ENCODE data around the gene CAB39.

CAB39 gene

DNA sequence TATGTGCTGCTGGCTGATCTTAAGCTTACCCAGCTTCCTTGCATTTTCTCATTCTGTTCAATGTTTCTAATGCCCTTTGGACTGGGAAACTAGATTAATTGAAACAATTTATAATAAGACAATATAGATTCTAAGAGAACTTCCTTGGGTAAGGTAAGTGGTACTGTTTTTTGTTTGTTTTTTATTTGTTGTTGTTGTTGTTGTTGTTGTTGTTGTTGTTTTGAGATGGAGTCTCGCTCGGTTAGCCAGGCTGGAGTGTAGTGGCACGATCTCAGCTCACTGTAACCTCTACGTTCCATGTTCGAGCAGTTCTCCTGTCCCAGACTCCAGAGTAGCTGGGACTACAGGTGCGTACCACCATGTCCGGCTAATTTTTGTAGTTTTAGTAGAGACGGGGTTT is 49.1 kb downstream of the CAB39 start:
- ATAC-seq, result no peak
- TF ChIP-seq, protein P1, sequence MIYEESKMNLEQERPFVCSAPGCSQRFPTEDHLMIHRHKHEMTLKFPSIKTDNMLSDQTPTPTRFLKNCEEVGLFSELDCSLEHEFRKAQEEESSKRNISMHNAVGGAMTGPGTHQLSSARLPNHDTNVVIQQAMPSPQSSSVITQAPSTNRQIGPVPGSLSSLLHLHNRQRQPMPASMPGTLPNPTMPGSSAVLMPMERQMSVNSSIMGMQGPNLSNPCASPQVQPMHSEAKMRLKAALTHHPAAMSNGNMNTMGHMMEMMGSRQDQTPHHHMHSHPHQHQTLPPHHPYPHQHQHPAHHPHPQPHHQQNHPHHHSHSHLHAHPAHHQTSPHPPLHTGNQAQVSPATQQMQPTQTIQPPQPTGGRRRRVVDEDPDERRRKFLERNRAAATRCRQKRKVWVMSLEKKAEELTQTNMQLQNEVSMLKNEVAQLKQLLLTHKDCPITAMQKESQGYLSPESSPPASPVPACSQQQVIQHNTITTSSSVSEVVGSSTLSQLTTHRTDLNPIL (CRISPR knock-in tag; IDR thresholded peaks at IDR 0.05; ENCODE audit: low read depth), result no peak
- TF ChIP-seq, protein P2, sequence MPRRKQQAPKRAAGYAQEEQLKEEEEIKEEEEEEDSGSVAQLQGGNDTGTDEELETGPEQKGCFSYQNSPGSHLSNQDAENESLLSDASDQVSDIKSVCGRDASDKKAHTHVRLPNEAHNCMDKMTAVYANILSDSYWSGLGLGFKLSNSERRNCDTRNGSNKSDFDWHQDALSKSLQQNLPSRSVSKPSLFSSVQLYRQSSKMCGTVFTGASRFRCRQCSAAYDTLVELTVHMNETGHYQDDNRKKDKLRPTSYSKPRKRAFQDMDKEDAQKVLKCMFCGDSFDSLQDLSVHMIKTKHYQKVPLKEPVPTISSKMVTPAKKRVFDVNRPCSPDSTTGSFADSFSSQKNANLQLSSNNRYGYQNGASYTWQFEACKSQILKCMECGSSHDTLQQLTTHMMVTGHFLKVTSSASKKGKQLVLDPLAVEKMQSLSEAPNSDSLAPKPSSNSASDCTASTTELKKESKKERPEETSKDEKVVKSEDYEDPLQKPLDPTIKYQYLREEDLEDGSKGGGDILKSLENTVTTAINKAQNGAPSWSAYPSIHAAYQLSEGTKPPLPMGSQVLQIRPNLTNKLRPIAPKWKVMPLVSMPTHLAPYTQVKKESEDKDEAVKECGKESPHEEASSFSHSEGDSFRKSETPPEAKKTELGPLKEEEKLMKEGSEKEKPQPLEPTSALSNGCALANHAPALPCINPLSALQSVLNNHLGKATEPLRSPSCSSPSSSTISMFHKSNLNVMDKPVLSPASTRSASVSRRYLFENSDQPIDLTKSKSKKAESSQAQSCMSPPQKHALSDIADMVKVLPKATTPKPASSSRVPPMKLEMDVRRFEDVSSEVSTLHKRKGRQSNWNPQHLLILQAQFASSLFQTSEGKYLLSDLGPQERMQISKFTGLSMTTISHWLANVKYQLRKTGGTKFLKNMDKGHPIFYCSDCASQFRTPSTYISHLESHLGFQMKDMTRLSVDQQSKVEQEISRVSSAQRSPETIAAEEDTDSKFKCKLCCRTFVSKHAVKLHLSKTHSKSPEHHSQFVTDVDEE (CRISPR knock-in tag; IDR thresholded peaks at IDR 0.05), result no peak
- no peak for TF ChIP-seq GLIS3 (CRISPR knock-in tag; IDR thresholded peaks at IDR 0.05)
- no peak for TF ChIP-seq TOX (CRISPR knock-in tag; IDR thresholded peaks at IDR 0.05; ENCODE audit: borderline replicate concordance)
- no peak for TF ChIP-seq CSDC2 (CRISPR knock-in tag; IDR thresholded peaks at IDR 0.05)
- no peak for TF ChIP-seq ZNF565 (CRISPR knock-in tag; conservative IDR thresholded peaks at IDR 0.05; ENCODE audit: low read depth)
- no peak for TF ChIP-seq ESRRG (CRISPR knock-in tag; IDR thresholded peaks at IDR 0.05)
- TF ChIP-seq RARB (CRISPR knock-in tag; IDR thresholded peaks at IDR 0.05), result no peak
- TF ChIP-seq, protein P3, sequence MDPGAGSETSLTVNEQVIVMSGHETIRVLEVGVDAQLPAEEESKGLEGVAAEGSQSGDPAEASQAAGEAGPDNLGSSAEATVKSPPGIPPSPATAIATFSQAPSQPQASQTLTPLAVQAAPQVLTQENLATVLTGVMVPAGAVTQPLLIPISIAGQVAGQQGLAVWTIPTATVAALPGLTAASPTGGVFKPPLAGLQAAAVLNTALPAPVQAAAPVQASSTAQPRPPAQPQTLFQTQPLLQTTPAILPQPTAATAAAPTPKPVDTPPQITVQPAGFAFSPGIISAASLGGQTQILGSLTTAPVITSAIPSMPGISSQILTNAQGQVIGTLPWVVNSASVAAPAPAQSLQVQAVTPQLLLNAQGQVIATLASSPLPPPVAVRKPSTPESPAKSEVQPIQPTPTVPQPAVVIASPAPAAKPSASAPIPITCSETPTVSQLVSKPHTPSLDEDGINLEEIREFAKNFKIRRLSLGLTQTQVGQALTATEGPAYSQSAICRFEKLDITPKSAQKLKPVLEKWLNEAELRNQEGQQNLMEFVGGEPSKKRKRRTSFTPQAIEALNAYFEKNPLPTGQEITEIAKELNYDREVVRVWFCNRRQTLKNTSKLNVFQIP (CRISPR knock-in tag; IDR thresholded peaks at IDR 0.05; ENCODE audit: borderline replicate concordance, low read depth), result no peak
- no peak for TF ChIP-seq ZNF8 (CRISPR knock-in tag; IDR thresholded peaks at IDR 0.05)
- no peak for TF ChIP-seq TCF4 (CRISPR knock-in tag; IDR thresholded peaks at IDR 0.05; ENCODE audit: borderline replicate concordance)
- no peak for TF ChIP-seq ZFP30 (CRISPR knock-in tag; IDR thresholded peaks at IDR 0.05)
- TF ChIP-seq ISL1 (CRISPR knock-in tag; IDR thresholded peaks at IDR 0.05), result no peak
- no peak for TF ChIP-seq PPARA (CRISPR knock-in tag; IDR thresholded peaks at IDR 0.05; ENCODE audit: borderline replicate concordance)

DNA sequence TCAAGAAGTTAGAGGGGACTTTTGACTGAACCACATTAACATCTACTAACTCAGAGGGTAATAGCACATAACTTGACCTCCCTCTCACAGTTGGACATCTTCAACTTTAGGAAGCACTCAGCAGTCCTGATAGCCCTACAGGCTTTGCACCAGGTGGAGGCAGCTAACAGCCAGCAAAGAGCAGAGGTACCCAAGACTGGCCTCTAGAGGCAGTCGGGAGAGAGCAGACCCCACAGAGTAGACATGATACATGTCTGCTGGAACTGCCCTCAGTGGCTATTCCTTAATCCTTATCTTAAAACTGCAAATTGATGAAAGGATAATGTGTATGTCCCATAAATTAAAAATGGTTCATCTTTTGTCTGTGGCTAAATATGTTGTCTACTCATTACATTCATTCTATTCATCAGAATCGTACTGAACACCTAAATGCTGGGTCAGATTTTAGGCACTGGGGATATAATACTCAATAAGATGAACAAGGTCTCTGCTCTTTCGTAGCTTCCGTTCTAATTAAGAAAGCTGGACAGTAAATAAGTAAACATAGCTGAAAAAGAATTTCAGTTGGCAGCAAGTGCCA is 49.8 kb downstream of the CAB39 start:
- ATAC-seq, result peak; percentile 98
- TF ChIP-seq ZFP30 (CRISPR knock-in tag; IDR thresholded peaks at IDR 0.05) (no peak), ZC3H10 (CRISPR knock-in tag; IDR thresholded peaks at IDR 0.05) (no peak), TOX (CRISPR knock-in tag; IDR thresholded peaks at IDR 0.05; ENCODE audit: borderline replicate concordance) (no peak), TCF4 (CRISPR knock-in tag; IDR thresholded peaks at IDR 0.05; ENCODE audit: borderline replicate concordance) (no peak), GLIS3 (CRISPR knock-in tag; IDR thresholded peaks at IDR 0.05) (no peak), CSDC2 (CRISPR knock-in tag; IDR thresholded peaks at IDR 0.05) (no peak), ZNF8 (CRISPR knock-in tag; IDR thresholded peaks at IDR 0.05) (no peak), OSR1 (CRISPR knock-in tag; IDR thresholded peaks at IDR 0.05) (no peak), ZFP3 (CRISPR knock-in tag; IDR thresholded peaks at IDR 0.05) (no peak), SNAI2 (CRISPR knock-in tag; IDR thresholded peaks at IDR 0.05) (no peak), ESRRG (CRISPR knock-in tag; IDR thresholded peaks at IDR 0.05) (no peak)
- TF ChIP-seq, protein P3 (CRISPR knock-in tag; IDR thresholded peaks at IDR 0.05; ENCODE audit: borderline replicate concordance, low read depth), result no peak
- TF ChIP-seq, protein P4, sequence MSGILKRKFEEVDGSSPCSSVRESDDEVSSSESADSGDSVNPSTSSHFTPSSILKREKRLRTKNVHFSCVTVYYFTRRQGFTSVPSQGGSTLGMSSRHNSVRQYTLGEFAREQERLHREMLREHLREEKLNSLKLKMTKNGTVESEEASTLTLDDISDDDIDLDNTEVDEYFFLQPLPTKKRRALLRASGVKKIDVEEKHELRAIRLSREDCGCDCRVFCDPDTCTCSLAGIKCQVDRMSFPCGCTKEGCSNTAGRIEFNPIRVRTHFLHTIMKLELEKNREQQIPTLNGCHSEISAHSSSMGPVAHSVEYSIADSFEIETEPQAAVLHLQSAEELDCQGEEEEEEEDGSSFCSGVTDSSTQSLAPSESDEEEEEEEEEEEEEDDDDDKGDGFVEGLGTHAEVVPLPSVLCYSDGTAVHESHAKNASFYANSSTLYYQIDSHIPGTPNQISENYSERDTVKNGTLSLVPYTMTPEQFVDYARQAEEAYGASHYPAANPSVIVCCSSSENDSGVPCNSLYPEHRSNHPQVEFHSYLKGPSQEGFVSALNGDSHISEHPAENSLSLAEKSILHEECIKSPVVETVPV (CRISPR knock-in tag; IDR thresholded peaks at IDR 0.05), result no peak

DNA sequence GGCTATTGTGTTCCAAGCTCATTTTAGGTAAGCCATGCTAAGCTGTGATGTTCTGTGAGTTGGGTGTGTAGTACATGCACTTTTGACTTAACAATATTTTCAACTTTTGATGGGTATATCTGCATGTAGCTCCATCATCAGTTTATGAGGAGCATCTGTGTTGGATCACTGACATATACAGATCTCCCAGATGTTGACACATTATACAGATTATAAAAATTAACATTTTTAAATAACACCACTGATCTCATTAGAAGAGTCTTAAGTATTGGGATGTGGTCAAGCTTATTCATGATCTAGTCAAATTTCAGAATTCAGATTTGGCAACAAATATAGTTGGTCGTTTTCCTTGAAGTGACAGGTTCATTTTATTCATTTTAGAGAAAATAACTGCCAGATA is 51.7 kb downstream of the CAB39 start:
- ATAC-seq, result no peak
- TF ChIP-seq GLIS3 (CRISPR knock-in tag; IDR thresholded peaks at IDR 0.05), result no peak
- no peak for TF ChIP-seq CSDC2 (CRISPR knock-in tag; IDR thresholded peaks at IDR 0.05)
- TF ChIP-seq, protein P5, sequence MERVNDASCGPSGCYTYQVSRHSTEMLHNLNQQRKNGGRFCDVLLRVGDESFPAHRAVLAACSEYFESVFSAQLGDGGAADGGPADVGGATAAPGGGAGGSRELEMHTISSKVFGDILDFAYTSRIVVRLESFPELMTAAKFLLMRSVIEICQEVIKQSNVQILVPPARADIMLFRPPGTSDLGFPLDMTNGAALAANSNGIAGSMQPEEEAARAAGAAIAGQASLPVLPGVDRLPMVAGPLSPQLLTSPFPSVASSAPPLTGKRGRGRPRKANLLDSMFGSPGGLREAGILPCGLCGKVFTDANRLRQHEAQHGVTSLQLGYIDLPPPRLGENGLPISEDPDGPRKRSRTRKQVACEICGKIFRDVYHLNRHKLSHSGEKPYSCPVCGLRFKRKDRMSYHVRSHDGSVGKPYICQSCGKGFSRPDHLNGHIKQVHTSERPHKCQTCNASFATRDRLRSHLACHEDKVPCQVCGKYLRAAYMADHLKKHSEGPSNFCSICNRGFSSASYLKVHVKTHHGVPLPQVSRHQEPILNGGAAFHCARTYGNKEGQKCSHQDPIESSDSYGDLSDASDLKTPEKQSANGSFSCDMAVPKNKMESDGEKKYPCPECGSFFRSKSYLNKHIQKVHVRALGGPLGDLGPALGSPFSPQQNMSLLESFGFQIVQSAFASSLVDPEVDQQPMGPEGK (CRISPR knock-in tag; IDR thresholded peaks at IDR 0.05; ENCODE audit: borderline replicate concordance), result no peak
- TF ChIP-seq, protein P4 (CRISPR knock-in tag; IDR thresholded peaks at IDR 0.05), result no peak

All from SK-N-SH treated with all-trans-retinoic acid at 6 μM for 48 hours (cell line).